CD4-positive, alpha-beta T cell treated with Interleukin-4 for 4 hours (primary cell): ENCODE data around the gene DOK3.
"Not testable (repeated sequence)": the region's sequence is repeated elsewhere in the genome, so short reads cannot be mapped to it uniquely, and the experiment has no call there.

Source experiments
- DNase-seq: peaks from one replicate; pipeline ENCODE4 v3.0.0-alpha.2; 2020

Gene DOK3

GRCh38 chr5:177496070-177496726 lies 13.4 kb downstream of the DOK3 start:
- DNase-seq = no peak

- DNase-seq = no peak
Measured at GRCh38 chr5:177495243-177496060, 14.2 kb downstream of the DOK3 start.

GRCh38 chr5:177494346-177495195 lies 15.1 kb downstream of the DOK3 start:
- DNase-seq = peak; percentile 49

- DNase-seq = no peak
Measured at GRCh38 chr5:177493795-177494345, 15.8 kb downstream of the DOK3 start.

GRCh38 chr5:177492841-177493240 lies 16.8 kb downstream of the DOK3 start:
- DNase-seq = no peak

- DNase-seq = no peak
Measured at GRCh38 chr5:177491983-177492746, 17.5 kb downstream of the DOK3 start.

- DNase-seq = no peak
Measured at GRCh38 chr5:177491429-177491945, 18.1 kb downstream of the DOK3 start.

GRCh38 chr5:177490992-177491391 lies 18.6 kb downstream of the DOK3 start:
- DNase-seq = no peak

GRCh38 chr5:177490311-177490991 lies 19.2 kb downstream of the DOK3 start:
- DNase-seq = no peak

GRCh38 chr5:177489119-177489716 lies 20.4 kb downstream of the DOK3 start:
- no peak for DNase-seq

- no peak for DNase-seq
Measured at GRCh38 chr5:177487975-177488374, 21.7 kb downstream of the DOK3 start.

GRCh38 chr5:177487144-177487543 lies 22.5 kb downstream of the DOK3 start:
- no peak for DNase-seq

GRCh38 chr5:177486256-177486655 lies 23.4 kb downstream of the DOK3 start:
- DNase-seq = no peak

GRCh38 chr5:177485753-177486152 lies 23.9 kb downstream of the DOK3 start:
- not testable (repeated sequence) for DNase-seq

- DNase-seq = no peak
Measured at GRCh38 chr5:177484902-177485549, 24.6 kb downstream of the DOK3 start.

GRCh38 chr5:177483994-177484901 lies 25.4 kb downstream of the DOK3 start:
- no peak for DNase-seq

GRCh38 chr5:177483042-177483441 lies 26.6 kb downstream of the DOK3 start:
- DNase-seq = no peak

GRCh38 chr5:177482359-177482795 lies 27.2 kb downstream of the DOK3 start:
- no peak for DNase-seq

GRCh38 chr5:177479774-177480173 lies 29.9 kb downstream of the DOK3 start:
- no peak for DNase-seq
